Subcutaneous abdominal adipose tissue (tissue), 5 donors: ENCODE data around the gene RNF145.

ENCODE experiments used
- H3K27ac ChIP-seq: one replicate; pipeline ENCODE4 v1.7.0; 2013; ENCODE audit warnings: low read depth, mild to moderate bottlenecking, inconsistent platforms, low read length, moderate library complexity
- H3K27me3 ChIP-seq, 5 donors: one replicate each; pipeline ENCODE4 v1.7.0; 2013; ENCODE audit warnings: low read length in 5 of 5, inconsistent platforms in 1 of 5; ENCODE audit not compliant: control insufficient read depth in 5 of 5, insufficient read depth in 4 of 5
- H3K36me3 ChIP-seq, 5 donors: one replicate each; pipeline ENCODE4 v1.7.0; 2013; ENCODE audit warnings: low read length in 5 of 5; ENCODE audit not compliant: control insufficient read depth in 5 of 5, insufficient read depth in 5 of 5
- H3K4me1 ChIP-seq, 5 donors: one replicate each; pipeline ENCODE4 v1.7.0; 2013; ENCODE audit warnings: low read length in 5 of 5, mild to moderate bottlenecking in 3 of 5, moderate library complexity in 1 of 5; ENCODE audit not compliant: control insufficient read depth in 5 of 5, insufficient read depth in 5 of 5
- H3K4me3 ChIP-seq, 5 donors: one replicate each; pipeline ENCODE4 v1.7.0; 2013; ENCODE audit warnings: low read length in 5 of 5, low read depth in 1 of 5
- H3K9ac ChIP-seq, 5 donors: one replicate each; pipeline ENCODE4 v1.7.0; 2013; ENCODE audit warnings: low read length in 5 of 5, mild to moderate bottlenecking in 4 of 5, moderate library complexity in 3 of 5
- H3K9me3 ChIP-seq, 5 donors: one replicate each; pipeline ENCODE4 v1.7.0; 2013; ENCODE audit warnings: low read length in 5 of 5; ENCODE audit not compliant: control insufficient read depth in 5 of 5
- donor health status: healthy.
- donor health status: healthy.
- donor health status: healthy.
- donor health status: healthy.
- donor health status: healthy.

Gene RNF145

GRCh38 chr5:159199225-159199624, 10.1 kb downstream of the RNF145 start:
- Histone ChIP-seq H3K4me3 (no peak overlapping the region), H3K9ac (no peak overlapping the region), H3K4me1 (peaks cover 0 to 10% (median 3%) of the 10 kb centered on the region in 5 donors), H3K27ac (no peak overlapping the region), H3K27me3 (no peaks in the 10 kb centered on the region), H3K36me3 (peaks cover 0 to 12% (median 0%) of the 10 kb centered on the region in 5 donors), H3K9me3 (no peaks in the 10 kb centered on the region)

GRCh38 chr5:159198063-159199036, 11.0 kb downstream of the RNF145 start:
- peaks cover 0 to 18% (median 2%) of the 10 kb centered on the region in 5 donors for H3K36me3 ChIP-seq
- peaks cover 0 to 8% (median 3%) of the 10 kb centered on the region in 5 donors for H3K4me1 ChIP-seq
- no peak overlapping the region for H3K27ac ChIP-seq
- H3K9me3 ChIP-seq, result no peaks in the 10 kb centered on the region
- H3K4me3 ChIP-seq, result no peak overlapping the region
- no peak overlapping the region for H3K9ac ChIP-seq
- no peaks in the 10 kb centered on the region for H3K27me3 ChIP-seq

- Histone ChIP-seq H3K4me1 (peaks cover 0 to 8% (median 0%) of the 10 kb centered on the region in 5 donors), H3K27ac (no peak overlapping the region), H3K9me3 (no peaks in the 10 kb centered on the region), H3K36me3 (peaks cover 3 to 19% (median 8%) of the 10 kb centered on the region in 5 donors), H3K9ac (no peak overlapping the region), H3K27me3 (no peaks in the 10 kb centered on the region), H3K4me3 (no peak overlapping the region)
Observed at GRCh38 chr5:159195775-159196174, 13.6 kb downstream of the RNF145 start.

- H3K4me1 ChIP-seq, result no peaks in the 10 kb centered on the region
- no peak overlapping the region for H3K9ac ChIP-seq
- H3K36me3 ChIP-seq, result peaks cover 8 to 21% (median 16%) of the 10 kb centered on the region in 5 donors
- no peaks in the 10 kb centered on the region for H3K27me3 ChIP-seq
- no peaks in the 10 kb centered on the region for H3K9me3 ChIP-seq
- H3K27ac ChIP-seq, result no peak overlapping the region
- H3K4me3 ChIP-seq, result no peak overlapping the region
Observed at GRCh38 chr5:159190170-159190569, 19.2 kb downstream of the RNF145 start.

- no peak overlapping the region for H3K27ac ChIP-seq
- peaks cover 0 to 2% (median 0%) of the 10 kb centered on the region in 5 donors for H3K4me1 ChIP-seq
- H3K4me3 ChIP-seq, result no peak overlapping the region
- H3K36me3 ChIP-seq, result peaks cover 8 to 18% (median 15%) of the 10 kb centered on the region in 5 donors
- no peaks in the 10 kb centered on the region for H3K27me3 ChIP-seq
- H3K9ac ChIP-seq, result no peak overlapping the region
- H3K9me3 ChIP-seq, result no peaks in the 10 kb centered on the region
Observed at GRCh38 chr5:159189310-159189709, 20.0 kb downstream of the RNF145 start.

- H3K9me3 ChIP-seq, result no peaks in the 10 kb centered on the region
- H3K36me3 ChIP-seq, result peaks cover 6 to 9% (median 7%) of the 10 kb centered on the region in 5 donors
- H3K4me1 ChIP-seq, result peaks cover 0 to 7% (median 0%) of the 10 kb centered on the region in 5 donors
- H3K4me3 ChIP-seq, result no peak overlapping the region
- H3K9ac ChIP-seq, result no peak overlapping the region
- no peak overlapping the region for H3K27ac ChIP-seq
- H3K27me3 ChIP-seq, result no peaks in the 10 kb centered on the region
Observed at GRCh38 chr5:159187719-159188118, 21.6 kb downstream of the RNF145 start.

GRCh38 chr5:159186319-159186718, 23.0 kb downstream of the RNF145 start:
- Histone ChIP-seq H3K9me3 (no peaks in the 10 kb centered on the region), H3K27me3 (no peaks in the 10 kb centered on the region), H3K36me3 (peaks cover 0 to 8% (median 6%) of the 10 kb centered on the region in 5 donors), H3K9ac (no peak overlapping the region), H3K4me3 (no peak overlapping the region), H3K4me1 (peaks cover 0 to 13% (median 0%) of the 10 kb centered on the region in 5 donors), H3K27ac (no peak overlapping the region)

- Histone ChIP-seq H3K4me1 (peaks cover 0 to 13% (median 0%) of the 10 kb centered on the region in 5 donors), H3K27ac (no peak overlapping the region)
Observed at GRCh38 chr5:159185773-159186172, 23.6 kb downstream of the RNF145 start.

GRCh38 chr5:159184858-159185381, 24.4 kb downstream of the RNF145 start:
- Histone ChIP-seq H3K27me3 (no peaks in the 10 kb centered on the region), H3K9ac (no peak overlapping the region), H3K4me1 (peaks cover 0 to 13% (median 0%) of the 10 kb centered on the region in 5 donors), H3K36me3 (peaks cover 0 to 8% (median 5%) of the 10 kb centered on the region in 5 donors), H3K27ac (no peak overlapping the region), H3K4me3 (no peak overlapping the region), H3K9me3 (no peaks in the 10 kb centered on the region)

More at GRCh38 chr5:159185773-159186172, 23.6 kb downstream of the RNF145 start:
- Histone ChIP-seq H3K4me3 (no peak overlapping the region), H3K9ac (no peak overlapping the region), H3K36me3 (peaks cover 0 to 8% (median 6%) of the 10 kb centered on the region in 5 donors), H3K9me3 (no peaks in the 10 kb centered on the region), H3K27me3 (no peaks in the 10 kb centered on the region)

GRCh38 chr5:159184236-159184635, 25.1 kb downstream of the RNF145 start:
- H3K36me3 ChIP-seq, result peaks cover 0 to 3% (median 0%) of the 10 kb centered on the region in 5 donors
- peaks cover 0 to 13% (median 0%) of the 10 kb centered on the region in 5 donors for H3K4me1 ChIP-seq
- no peaks in the 10 kb centered on the region for H3K27me3 ChIP-seq
- no peak overlapping the region for H3K9ac ChIP-seq
- H3K27ac ChIP-seq, result no peak overlapping the region
- H3K9me3 ChIP-seq, result no peaks in the 10 kb centered on the region
- H3K4me3 ChIP-seq, result no peak overlapping the region
